ENCODE measurements around the gene PRMT3. TPM values are rescaled to one million over a fixed set of nuclear protein-coding genes. Genes with fewer than 3 reads are reported as not detected.

PRMT3 gene
- total and polyA plus RNA-seq, 2 experiments from 2014 or later: 9.8 to 11.7 TPM

GRCh38 chr11:20558741-20559140, 171.2 kb downstream of the PRMT3 start:
- Histone ChIP-seq H3F3A (ENCODE audit: insufficient read depth) (no peaks in the 10 kb centered on the region), H4K20me1 (ENCODE audit: insufficient read depth) (no peaks in the 10 kb centered on the region), H3K27me3 (replicated peaks; ENCODE audit: insufficient read depth) (no peaks in the 10 kb centered on the region), H3K4me3 (no peak overlapping the region), H2AFZ (no peak overlapping the region), H3K4me1 (ENCODE audit: insufficient read depth) (no peaks in the 10 kb centered on the region), H3K27ac (no peak overlapping the region), H3K4me2 (ENCODE audit: unreplicated experiment) (no peak overlapping the region), H3K9me2 (ENCODE audit: insufficient read depth) (no peaks in the 10 kb centered on the region), H3K9me3 (ENCODE audit: low read depth) (no peaks in the 10 kb centered on the region), H3K9ac (no peak overlapping the region), H3K36me3 (ENCODE audit: low read depth) (no peaks in the 10 kb centered on the region), H3K79me2 (ENCODE audit: insufficient read depth) (no peaks in the 10 kb centered on the region)
- in situ Hi-C loops (cut with MboI): no loop called here
- WGBS, 2 experiments (ENCODE audit: low coverage in 1 of 2, low lambda C conversion rate in 2 of 2, missing lambda C conversion rate in 2 of 2): 32 to 34% methylated on average over 4 of the region's 4 CpGs
- no peak for TF ChIP-seq EZH2phosphoT487 (IDR thresholded peaks at IDR 0.05; ENCODE audit: insufficient read depth, low read depth)
- no peak for TF ChIP-seq EZH2 (IDR thresholded peaks at IDR 0.05; ENCODE audit: insufficient read depth, poor library complexity, severe bottlenecking)
- DNase-seq: no peak

Other genes with a start within 250 kb of the PRMT3 start
- gene DBX1, start 227.2 kb upstream of the PRMT3 start, total RNA-seq (2014; rRNA removed; shearing (Covaris generic)): not detected in 2 replicates
- gene DBX1, start 227.2 kb upstream of the PRMT3 start, polyA plus RNA-seq (2016; fragmentation: Nextera tagmentation; extraction: Ambion mirVana): not detected in 2 replicates
- gene HTATIP2, start 24.0 kb upstream of the PRMT3 start, total RNA-seq (2014; rRNA removed; shearing (Covaris generic)): 13.4 and 23.2 TPM in 2 replicates
- gene HTATIP2, start 24.0 kb upstream of the PRMT3 start, polyA plus RNA-seq (2016; fragmentation: Nextera tagmentation; extraction: Ambion mirVana): 30.7 and 31.5 TPM in 2 replicates
- not detected in 2 replicates for gene SLC6A5, start 211.9 kb downstream of the PRMT3 start, total RNA-seq (2014; rRNA removed; shearing (Covaris generic))
- gene SLC6A5, start 211.9 kb downstream of the PRMT3 start, polyA plus RNA-seq (2016; fragmentation: Nextera tagmentation; extraction: Ambion mirVana): not detected in 2 replicates

Data from GM23248 (cell line).